ENCODE results near the gene ADM5.

DNA sequence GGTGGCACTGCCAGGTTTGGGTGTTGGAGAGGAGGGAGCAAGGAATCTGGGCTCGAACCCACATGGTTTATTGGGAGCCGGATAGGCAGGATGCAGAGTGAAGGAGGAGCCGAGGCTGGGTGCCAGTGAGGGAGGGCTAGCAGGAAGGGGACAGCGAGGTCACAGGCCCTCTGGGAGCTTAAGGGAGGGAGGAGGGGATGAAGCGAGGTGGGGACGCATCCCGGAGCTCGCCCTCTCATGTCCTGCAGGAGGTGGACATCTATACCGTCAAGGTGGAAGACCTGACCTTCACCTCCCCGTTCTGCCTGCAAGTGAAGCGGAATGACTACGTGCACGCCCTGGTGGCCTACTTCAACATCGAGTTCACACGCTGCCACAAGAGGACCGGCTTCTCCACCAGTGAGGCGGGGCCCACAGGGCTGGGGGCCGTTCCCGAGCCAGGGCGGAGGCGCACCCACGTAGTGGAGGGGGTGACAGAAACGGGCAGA is 3.5 kb upstream of the ADM5 start:
- TF ChIP-seq POLR2AphosphoS5 (IDR thresholded peaks at IDR 0.05; ENCODE audit: borderline replicate concordance, low read depth, low read length), result no peak
- no peak for TF ChIP-seq EZH2 (IDR thresholded peaks at IDR 0.05)
- no peak for TF ChIP-seq FOXP2 (optimal IDR thresholded peaks at IDR 0.05; ENCODE audit: control extremely low read depth, extremely low read length, insufficient read depth)

All from SK-N-MC (cell line).